ENCODE results near the gene CBLC. TPM values are rescaled to one million over a fixed set of nuclear protein-coding genes. Genes with fewer than 3 reads are reported as not detected.

Gene CBLC
- total and polyA plus RNA-seq, 2 experiments from 2014 or later, result 26.2 to 39.7 TPM

- H3K4me2 ChIP-seq, result no peak overlapping the region
- DNase-seq (ENCODE audit: low spot score), result no peak
- WGBS (ENCODE audit: low lambda C conversion rate, missing lambda C conversion rate), result 33% methylated on average over 1 of the region's 1 CpG
- H3K4me3 ChIP-seq, result no peak overlapping the region
- no peaks in the 10 kb centered on the region for H3K9me2 ChIP-seq (replicated peaks; ENCODE audit: insufficient read depth)
- no peaks in the 10 kb centered on the region for H3K79me2 ChIP-seq
- H3K9me3 ChIP-seq (ENCODE audit: low read depth), result no peaks in the 10 kb centered on the region
- no peaks in the 10 kb centered on the region for H3K27me3 ChIP-seq
- TF ChIP-seq EZH2phosphoT487 (IDR thresholded peaks at IDR 0.05; ENCODE audit: low read depth, severe bottlenecking, unreplicated experiment) (no peak), CTCF (IDR thresholded peaks at IDR 0.05; ENCODE audit: poor library complexity) (no peak), EZH2 (IDR thresholded peaks at IDR 0.05; ENCODE audit: borderline replicate concordance) (no peak)
- peaks cover 7% of the 10 kb centered on the region for H3K4me1 ChIP-seq (ENCODE audit: insufficient read depth)
- no peak overlapping the region for H3K27ac ChIP-seq
- H3K36me3 ChIP-seq (replicated peaks; ENCODE audit: insufficient read depth, low read depth), result no peaks in the 10 kb centered on the region
- no peaks in the 10 kb centered on the region for H4K20me1 ChIP-seq (ENCODE audit: insufficient read depth, poor library complexity, severe bottlenecking)
- no peak overlapping the region for H2AFZ ChIP-seq
Measured at GRCh38 chr19:44734357-44734756, 43.3 kb upstream of the CBLC start.

DNA sequence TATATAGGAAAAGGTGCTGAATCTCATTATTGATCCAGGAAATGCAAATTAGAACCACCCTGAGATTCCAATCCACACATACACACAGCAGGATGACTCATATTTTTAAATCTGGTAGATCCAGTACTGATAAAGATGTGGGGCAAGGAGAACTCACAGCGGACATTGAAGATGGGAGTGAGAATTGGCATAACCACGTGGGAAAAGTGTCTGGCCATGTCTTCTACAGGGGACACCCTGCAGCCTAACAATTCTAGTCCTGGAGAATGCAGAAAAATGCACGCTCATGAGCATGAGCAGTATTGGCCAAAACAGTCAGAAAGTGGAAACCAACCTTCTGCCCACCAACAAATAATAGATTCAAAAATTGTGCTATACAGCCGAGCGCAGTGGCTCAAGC, 42.7 kb upstream of the CBLC start:
- no peaks in the 10 kb centered on the region for H3K9me2 ChIP-seq (replicated peaks; ENCODE audit: insufficient read depth)
- TF ChIP-seq EZH2phosphoT487 (IDR thresholded peaks at IDR 0.05; ENCODE audit: low read depth, severe bottlenecking, unreplicated experiment), result no peak
- no peak for TF ChIP-seq CTCF (IDR thresholded peaks at IDR 0.05; ENCODE audit: poor library complexity)
- no peak for TF ChIP-seq EZH2 (IDR thresholded peaks at IDR 0.05; ENCODE audit: borderline replicate concordance)
- no peak overlapping the region for H2AFZ ChIP-seq
- no peak for DNase-seq (ENCODE audit: low spot score)
- 69% methylated on average over 5 of the region's 5 CpGs for WGBS (ENCODE audit: low lambda C conversion rate, missing lambda C conversion rate)
- H3K36me3 ChIP-seq (replicated peaks; ENCODE audit: insufficient read depth, low read depth), result no peaks in the 10 kb centered on the region
- no peak overlapping the region for H3K4me3 ChIP-seq
- H3K9me3 ChIP-seq (ENCODE audit: low read depth), result no peaks in the 10 kb centered on the region
- peak overlapping the region; percentile 17 for H3K27ac ChIP-seq
- no peak overlapping the region for H3K4me2 ChIP-seq
- peaks cover 7% of the 10 kb centered on the region for H3K4me1 ChIP-seq (ENCODE audit: insufficient read depth)
- H4K20me1 ChIP-seq (ENCODE audit: insufficient read depth, poor library complexity, severe bottlenecking), result no peaks in the 10 kb centered on the region
- no peaks in the 10 kb centered on the region for H3K27me3 ChIP-seq
- no peaks in the 10 kb centered on the region for H3K79me2 ChIP-seq

DNA sequence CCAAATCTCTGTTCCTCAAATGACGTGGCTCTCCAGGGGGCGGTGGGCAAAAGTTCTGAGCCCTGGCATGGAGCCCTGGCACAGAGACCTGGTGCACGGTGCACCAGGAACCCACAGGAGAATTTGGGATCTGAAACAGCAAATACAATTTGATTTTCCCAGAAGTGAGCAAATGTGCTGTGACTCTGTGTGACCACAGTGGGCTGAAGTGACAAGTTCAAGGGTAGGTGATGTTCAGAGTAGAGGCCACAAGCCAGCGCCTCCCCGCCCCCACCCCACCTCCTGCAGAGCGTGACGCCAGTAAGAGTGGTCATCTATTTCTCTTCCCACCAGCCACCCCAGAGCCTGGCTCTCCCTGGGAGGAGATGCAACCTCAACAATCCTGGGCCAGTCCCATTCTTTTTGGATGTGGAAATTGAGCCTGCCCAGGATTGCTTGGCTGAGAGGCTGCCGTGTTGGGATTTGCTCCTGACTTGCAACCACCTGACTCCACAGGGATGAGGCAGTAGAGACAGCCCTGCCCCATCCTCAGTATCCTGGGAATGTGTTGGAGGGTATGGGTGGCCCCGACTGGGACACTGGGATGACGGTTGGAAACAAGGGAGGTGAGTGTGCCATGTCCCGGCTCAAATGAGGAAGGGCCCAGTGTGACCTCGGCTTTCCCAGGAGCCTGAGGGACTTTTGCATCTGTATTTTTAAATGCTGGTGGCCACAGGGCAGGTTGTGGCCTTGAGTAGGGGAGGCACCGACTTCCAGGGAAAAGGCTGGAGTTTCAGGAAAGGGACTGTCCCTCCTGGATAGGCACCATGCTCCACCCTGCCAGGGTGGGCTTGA, 40.2 kb upstream of the CBLC start:
- Histone ChIP-seq H3K4me2 (no peak overlapping the region), H2AFZ (no peak overlapping the region), H3K4me1 (ENCODE audit: insufficient read depth) (peaks cover 28% of the 10 kb centered on the region), H3K27ac (no peak overlapping the region), H3K4me3 (no peak overlapping the region), H3K27me3 (no peaks in the 10 kb centered on the region), H3K9me2 (replicated peaks; ENCODE audit: insufficient read depth) (no peaks in the 10 kb centered on the region), H3K36me3 (replicated peaks; ENCODE audit: insufficient read depth, low read depth) (no peaks in the 10 kb centered on the region), H3K9me3 (ENCODE audit: low read depth) (no peaks in the 10 kb centered on the region), H4K20me1 (ENCODE audit: insufficient read depth, poor library complexity, severe bottlenecking) (no peaks in the 10 kb centered on the region), H3K79me2 (no peaks in the 10 kb centered on the region)
- WGBS (ENCODE audit: low lambda C conversion rate, missing lambda C conversion rate), result 78% methylated on average over 12 of the region's 13 CpGs
- no peak for DNase-seq (ENCODE audit: low spot score)
- TF ChIP-seq EZH2phosphoT487 (IDR thresholded peaks at IDR 0.05; ENCODE audit: low read depth, severe bottlenecking, unreplicated experiment), result no peak
- TF ChIP-seq CTCF (IDR thresholded peaks at IDR 0.05; ENCODE audit: poor library complexity), result no peak
- TF ChIP-seq EZH2 (IDR thresholded peaks at IDR 0.05; ENCODE audit: borderline replicate concordance), result no peak

All from hepatocyte (in vitro differentiated cells).